HG02885 (cell line): Measurements from ENCODE around the gene ZNF524.

Experiments used
- ATAC-seq: cut with Tn5 transposase; IDR thresholded peaks from one replicate; pipeline ENCODE4 v1.9.1; 2021; ENCODE audit warnings: mild to moderate bottlenecking; ENCODE audit not compliant: unreplicated experiment, poor library complexity

ZNF524 gene

DNA sequence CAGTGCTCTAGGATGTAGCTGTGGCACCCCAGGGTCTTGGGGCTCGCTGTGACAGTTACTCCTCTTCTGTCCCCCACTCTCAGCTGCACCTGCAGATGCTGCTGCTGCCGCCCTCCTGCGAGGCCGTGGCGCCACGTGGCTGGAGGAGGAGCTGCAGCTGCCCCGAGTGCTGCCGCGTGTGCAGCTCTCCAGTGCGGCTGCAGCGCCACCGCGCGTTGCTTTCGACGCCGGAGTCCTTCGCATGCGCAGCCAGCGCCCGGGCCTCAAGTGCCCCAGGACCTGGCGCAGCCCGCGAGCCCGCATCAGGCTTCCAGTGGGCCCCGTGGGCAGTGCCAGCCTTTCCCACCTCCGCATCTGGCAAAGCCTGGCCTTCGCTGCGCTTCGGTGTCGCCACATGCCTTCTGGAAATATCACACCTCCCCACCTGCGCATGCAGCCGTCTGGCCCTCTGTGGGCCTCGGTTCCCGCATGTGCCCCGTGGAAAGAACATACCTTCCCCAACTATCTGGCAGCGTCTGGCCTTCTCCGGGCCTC, 40.0 kb downstream of the ZNF524 start:
- no peak for ATAC-seq

DNA sequence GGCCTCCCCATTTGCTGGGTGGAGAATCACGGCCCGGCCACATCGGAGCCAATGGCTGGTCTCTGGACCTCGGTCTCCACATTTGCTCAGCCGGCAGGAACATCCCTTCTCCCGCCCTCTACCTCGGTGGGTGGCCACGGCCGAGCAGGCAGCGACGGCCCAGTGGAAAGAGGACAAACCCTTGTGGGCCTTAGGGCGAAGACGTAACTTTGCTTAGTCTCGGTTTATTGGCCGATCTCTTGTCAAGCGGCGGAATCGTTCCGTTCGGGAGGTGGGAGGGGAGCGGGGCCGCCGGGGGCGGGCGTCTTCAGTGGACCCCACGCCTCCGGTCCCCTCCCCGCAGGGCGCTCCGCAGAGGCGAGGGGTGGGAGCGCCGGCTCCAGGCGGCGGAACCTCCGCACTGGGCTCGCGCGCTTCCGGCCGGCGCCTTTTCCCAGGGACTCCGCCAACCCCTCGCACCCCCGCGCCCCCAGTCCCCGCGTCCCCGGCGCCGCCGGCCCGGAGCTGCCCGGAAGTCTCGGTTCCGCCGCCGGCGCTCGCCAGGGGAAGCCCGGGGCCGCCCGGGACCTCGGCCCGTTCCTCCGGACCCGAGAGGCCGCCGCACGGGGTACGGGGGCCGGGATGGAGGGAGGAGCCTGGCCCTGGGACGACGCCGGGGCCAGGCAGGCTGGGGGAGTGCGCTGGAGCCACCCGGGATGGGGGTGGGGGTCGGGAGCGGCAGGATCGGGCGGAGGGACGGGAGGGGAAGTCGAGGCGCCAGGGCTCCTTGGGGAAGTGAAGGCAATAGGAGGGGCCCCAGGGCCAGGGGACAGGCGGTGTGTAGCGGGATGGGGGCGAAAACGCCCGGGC, 40.7 kb downstream of the ZNF524 start, which contains the start of gene ZNF580:
ZNF580 (plus strand) TSS at position 426 of the 849 bp plus-strand sequence. CDS start 1,507 bp downstream, outside the sequence.
- ATAC-seq: peak; percentile 40

DNA sequence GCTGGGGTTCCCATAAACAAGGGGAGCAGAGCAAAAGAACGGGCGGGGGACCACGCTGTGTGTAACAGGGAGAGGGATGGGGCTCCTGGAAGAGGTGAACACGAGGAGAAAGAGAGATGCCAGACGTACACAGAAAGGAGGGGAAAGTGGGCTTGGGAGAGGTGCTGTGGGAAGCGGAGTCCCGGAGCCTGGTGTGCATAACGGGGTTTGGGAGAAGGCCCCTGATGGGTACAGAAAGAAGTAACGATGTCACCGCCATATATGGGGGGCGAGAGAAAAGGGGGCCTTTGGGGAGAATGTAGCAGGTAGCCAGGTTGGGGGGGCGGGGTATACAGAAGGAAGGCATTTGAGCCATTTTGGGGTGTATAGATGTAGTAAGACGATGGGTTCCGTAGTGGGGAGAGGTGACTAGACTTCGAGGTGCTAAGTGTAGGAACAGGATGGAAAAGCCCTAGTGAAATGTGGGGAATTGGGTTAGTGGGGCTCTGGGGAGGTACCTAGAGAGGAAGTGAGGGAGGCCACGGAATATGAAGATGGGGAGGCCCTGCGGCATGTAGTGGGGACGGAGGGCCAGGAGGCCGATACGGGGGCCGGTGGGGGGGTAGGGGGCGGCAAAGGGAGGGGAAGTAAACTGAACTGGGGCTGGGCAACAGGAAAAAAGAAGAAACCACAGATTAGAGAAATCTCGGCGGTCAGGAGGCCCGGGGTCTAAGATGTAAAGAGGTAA, 41.5 kb downstream of the ZNF524 start:
- no peak for ATAC-seq

DNA sequence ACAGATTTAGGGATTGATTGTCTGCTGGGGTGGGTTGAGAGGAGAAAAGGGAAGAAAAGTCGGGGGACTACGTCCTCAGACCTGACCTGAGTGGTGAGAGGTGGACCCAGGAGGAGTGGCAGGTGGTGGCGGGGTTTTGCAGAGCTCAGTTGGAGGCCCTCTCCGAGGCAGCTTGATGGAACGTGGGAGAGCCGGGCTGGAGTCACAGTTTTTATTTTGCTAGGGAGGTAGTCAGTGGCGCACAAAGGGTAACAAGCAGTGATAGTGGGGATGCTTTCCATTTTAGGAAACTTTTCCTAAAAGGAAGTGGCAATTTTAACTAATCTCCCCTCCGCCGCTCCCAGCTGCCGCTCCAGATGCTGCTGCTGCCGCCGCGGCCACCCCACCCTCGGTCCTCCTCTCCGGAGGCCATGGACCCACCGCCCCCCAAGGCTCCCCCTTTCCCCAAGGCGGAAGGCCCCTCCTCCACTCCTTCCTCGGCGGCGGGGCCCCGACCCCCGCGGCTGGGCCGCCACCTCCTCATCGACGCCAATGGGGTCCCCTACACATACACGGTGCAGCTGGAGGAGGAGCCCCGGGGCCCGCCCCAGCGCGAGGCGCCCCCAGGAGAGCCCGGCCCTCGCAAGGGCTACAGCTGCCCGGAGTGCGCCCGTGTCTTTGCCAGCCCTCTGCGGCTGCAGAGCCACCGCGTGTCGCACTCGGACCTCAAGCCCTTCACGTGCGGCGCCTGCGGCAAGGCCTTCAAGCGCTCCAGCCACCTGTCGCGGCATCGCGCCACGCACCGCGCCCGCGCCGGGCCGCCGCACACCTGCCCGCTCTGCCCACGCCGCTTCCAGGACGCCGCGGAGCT, 42.3 kb downstream of the ZNF524 start:
- ATAC-seq: no peak

GRCh38 chr19:55643003-55643886, 43.2 kb downstream of the ZNF524 start, which contains the start of gene ZNF581:
Gene ZNF581 (plus strand): TSS chr19:55643649. CDS start chr19:55644572, 923 bp downstream.
- no peak for ATAC-seq

- ATAC-seq: no peak
Measured at GRCh38 chr19:55643887-55644176, 43.7 kb downstream of the ZNF524 start.

- ATAC-seq: no peak
Measured at GRCh38 chr19:55644191-55644833, 44.2 kb downstream of the ZNF524 start.

DNA sequence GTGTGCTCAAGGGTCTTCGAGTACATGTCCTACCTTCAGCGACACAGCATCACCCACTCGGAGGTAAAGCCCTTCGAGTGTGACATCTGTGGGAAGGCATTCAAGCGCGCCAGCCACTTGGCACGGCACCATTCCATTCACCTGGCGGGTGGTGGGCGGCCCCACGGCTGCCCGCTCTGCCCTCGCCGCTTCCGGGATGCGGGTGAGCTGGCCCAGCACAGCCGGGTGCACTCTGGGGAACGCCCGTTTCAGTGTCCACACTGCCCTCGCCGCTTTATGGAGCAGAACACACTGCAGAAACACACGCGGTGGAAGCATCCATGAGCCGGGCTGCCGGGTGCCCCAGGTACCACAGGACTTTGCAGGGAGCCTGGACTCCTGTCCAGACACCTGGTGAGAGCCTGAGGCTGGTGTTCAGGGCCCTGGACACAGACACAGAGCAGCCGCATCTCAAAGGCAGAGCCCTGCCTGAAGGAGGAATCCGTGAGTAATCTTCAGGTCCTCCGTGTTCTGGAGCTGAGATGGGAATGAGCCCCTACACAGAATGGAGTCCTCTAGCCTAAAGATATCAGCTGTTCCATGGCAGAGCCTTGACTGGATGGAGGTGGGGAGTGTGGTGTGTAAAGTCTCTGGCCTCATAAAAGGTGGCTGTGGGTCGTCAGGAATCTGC, 44.9 kb downstream of the ZNF524 start:
- ATAC-seq: no peak

- no peak for ATAC-seq
Measured at GRCh38 chr19:55645512-55645881, 45.4 kb downstream of the ZNF524 start.

- ATAC-seq: no peak
Measured at GRCh38 chr19:55646889-55647731, 47.0 kb downstream of the ZNF524 start.

DNA sequence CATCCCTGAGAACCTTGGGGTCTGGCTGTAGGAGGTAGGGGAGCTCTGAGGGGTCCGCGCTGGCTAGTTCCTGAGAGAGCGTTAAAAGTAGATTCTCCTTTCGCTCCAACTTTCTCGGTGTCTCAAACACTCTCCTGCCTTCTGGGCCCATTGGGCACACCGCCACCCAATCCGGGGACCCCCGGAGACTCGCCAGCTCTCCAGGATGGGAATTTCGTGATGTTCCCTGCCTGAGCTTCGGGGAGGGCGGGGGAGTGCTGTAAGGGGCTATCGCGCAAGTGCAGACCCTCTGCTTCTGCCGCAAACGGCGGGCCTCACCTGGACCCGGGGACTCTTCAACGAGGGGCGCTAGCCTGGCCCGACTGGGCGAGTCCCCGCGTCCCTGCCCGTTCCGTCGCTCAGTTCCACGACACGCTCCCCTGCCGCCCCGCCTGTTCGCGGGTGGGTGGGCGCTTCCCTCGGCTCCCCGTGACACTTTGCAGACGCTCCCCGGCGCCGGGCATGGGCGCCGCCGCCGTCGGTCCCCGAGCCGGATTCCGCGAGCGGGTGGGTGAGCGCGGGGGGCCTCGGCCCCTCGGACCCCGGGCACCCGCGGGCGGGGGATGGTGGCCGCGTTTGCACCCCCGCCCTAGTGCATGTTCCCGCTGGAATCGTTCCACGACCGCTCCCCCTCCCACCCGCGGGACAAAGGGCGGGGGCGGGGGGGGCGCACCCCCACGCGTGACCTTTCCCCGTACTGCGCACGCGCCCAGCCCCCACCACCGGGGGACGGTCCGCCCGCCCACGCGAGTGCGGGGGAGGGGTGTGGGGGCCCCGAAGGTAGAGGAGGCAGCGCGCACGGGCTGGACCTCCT, 47.9 kb downstream of the ZNF524 start, which contains the start of gene CCDC106:
CCDC106 (plus strand) TSS at position 481 of the 853 bp plus-strand sequence. CDS start 835 bp downstream, outside the sequence.
- ATAC-seq: peak; percentile 35

DNA sequence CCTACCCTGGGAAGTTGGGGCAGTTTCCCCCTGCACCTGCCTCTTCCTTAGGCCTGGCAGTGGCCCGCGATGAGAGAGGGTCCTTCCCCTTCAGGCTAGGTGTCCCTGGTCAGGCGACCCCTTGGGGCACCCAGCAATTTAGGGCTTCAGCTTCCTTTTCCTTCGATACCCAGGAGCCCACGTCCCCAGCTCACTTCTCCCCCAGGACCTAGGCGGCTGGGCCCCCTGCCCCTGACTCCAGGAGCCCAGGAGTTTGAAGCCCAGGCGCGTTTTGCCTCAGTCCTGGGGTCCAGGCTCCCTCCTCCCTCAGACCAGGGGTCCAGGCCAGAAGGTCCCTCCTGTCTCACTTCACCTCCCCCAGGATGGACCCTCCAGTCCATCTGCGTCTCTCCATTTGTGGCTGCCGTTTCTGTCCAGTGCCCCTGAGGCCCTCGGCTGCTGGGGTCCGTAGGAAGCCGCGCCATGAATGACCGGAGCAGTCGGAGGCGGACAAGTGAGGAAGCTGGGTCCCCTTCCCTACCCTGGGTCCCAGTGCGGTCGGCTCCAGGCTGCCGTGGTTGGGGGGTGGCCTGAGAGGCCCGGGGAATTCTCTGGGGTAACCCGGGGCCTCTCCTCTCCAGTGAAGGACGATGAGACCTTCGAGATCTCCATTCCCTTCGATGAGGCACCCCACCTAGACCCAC, 48.6 kb downstream of the ZNF524 start:
- no peak for ATAC-seq

GRCh38 chr19:55649268-55650125, 49.4 kb downstream of the ZNF524 start:
- ATAC-seq: no peak

- no peak for ATAC-seq
Measured at GRCh38 chr19:55650126-55650557, 50.1 kb downstream of the ZNF524 start.

DNA sequence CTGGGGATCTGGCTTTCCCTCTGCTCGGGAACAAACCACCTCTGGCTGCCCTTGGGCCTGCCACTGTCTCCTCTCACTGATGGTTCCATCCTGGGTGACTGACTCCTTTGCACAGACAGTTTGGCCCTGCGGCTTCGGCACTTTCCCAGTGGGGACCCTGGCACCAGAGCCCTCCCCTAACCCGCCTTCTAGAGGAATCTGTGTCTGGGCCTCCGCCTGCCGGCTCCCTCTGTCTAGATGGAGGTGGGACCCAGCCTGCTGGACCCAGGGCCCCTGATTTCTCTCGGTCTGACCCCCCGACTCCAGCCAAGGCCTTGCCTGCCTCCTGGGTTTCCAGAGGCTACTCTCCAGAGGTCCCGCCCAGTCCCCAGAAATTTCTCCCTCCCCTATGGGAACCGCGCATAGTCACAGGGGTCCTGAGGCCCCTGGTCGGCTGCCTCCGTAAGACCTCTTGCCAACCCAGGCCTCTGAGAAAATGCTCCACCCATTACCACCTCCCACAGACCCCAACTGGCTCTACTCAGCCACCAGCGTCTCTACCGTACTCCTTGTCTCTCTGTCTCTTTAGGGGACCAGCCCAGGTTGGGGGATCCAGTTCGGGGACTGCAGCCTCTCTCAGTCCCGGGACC, 50.6 kb downstream of the ZNF524 start:
- ATAC-seq: no peak
